ENCODE measurements around the gene NTSR1. TPM values are rescaled to one million over a fixed set of nuclear protein-coding genes. Genes with fewer than 3 reads are reported as not detected.

The NTSR1 gene
- total and polyA plus RNA-seq, 2 experiments from 2014 or later: 0.15 to 1.4 TPM

DNA sequence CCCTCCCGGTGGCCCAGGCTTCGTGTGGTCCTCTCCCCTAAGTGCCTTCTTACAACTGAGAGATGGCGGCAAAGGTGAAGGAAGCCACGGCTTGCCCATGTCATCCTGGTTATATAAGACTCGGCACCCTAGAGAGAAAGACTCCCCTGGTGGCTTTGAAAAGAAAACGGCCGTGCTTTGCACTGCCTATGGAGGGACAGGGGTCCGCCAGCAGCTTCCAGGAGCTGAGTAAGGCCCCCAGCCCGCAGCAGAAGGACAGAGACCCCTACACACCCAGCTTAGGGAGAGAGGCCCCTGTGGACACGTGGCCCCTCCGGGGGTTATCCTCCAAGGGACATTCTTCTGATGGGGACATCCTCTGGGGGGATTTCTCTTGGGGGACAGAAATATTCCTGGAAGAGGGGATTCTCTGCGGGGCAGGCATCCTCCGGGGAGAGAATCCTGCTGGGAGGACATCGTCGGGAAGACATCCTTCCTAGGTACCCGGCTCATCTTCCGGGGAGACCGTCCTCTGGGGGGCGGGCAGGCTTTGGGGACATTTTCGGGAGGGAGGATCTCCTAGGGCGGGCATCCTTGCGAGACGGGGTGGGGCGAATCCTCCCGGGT lies 95.5 kb downstream of the NTSR1 start (continued):
- TF ChIP-seq CREB1 (CRISPR knock-in tag; IDR thresholded peaks at IDR 0.05; ENCODE audit: low read depth) (no peak), NANOG (IDR thresholded peaks at IDR 0.05; ENCODE audit: borderline replicate concordance) (no peak), POLR2AphosphoS5 (IDR thresholded peaks at IDR 0.05; ENCODE audit: low read depth) (no peak), EZH2phosphoT487 (IDR thresholded peaks at IDR 0.05; ENCODE audit: unreplicated experiment) (no peak), EZH2 (IDR thresholded peaks at IDR 0.05; ENCODE audit: low read depth, unreplicated experiment) (no peak), JUNB (IDR thresholded peaks at IDR 0.05; ENCODE audit: unreplicated experiment) (no peak), ZNF114 (CRISPR knock-in tag; IDR thresholded peaks at IDR 0.05) (no peak)
- TF ChIP-seq, protein P1, sequence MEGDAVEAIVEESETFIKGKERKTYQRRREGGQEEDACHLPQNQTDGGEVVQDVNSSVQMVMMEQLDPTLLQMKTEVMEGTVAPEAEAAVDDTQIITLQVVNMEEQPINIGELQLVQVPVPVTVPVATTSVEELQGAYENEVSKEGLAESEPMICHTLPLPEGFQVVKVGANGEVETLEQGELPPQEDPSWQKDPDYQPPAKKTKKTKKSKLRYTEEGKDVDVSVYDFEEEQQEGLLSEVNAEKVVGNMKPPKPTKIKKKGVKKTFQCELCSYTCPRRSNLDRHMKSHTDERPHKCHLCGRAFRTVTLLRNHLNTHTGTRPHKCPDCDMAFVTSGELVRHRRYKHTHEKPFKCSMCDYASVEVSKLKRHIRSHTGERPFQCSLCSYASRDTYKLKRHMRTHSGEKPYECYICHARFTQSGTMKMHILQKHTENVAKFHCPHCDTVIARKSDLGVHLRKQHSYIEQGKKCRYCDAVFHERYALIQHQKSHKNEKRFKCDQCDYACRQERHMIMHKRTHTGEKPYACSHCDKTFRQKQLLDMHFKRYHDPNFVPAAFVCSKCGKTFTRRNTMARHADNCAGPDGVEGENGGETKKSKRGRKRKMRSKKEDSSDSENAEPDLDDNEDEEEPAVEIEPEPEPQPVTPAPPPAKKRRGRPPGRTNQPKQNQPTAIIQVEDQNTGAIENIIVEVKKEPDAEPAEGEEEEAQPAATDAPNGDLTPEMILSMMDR (conservative IDR thresholded peaks at IDR 0.05; ENCODE audit: low read depth in 2 of 2): no peak
- TF ChIP-seq, protein P2, sequence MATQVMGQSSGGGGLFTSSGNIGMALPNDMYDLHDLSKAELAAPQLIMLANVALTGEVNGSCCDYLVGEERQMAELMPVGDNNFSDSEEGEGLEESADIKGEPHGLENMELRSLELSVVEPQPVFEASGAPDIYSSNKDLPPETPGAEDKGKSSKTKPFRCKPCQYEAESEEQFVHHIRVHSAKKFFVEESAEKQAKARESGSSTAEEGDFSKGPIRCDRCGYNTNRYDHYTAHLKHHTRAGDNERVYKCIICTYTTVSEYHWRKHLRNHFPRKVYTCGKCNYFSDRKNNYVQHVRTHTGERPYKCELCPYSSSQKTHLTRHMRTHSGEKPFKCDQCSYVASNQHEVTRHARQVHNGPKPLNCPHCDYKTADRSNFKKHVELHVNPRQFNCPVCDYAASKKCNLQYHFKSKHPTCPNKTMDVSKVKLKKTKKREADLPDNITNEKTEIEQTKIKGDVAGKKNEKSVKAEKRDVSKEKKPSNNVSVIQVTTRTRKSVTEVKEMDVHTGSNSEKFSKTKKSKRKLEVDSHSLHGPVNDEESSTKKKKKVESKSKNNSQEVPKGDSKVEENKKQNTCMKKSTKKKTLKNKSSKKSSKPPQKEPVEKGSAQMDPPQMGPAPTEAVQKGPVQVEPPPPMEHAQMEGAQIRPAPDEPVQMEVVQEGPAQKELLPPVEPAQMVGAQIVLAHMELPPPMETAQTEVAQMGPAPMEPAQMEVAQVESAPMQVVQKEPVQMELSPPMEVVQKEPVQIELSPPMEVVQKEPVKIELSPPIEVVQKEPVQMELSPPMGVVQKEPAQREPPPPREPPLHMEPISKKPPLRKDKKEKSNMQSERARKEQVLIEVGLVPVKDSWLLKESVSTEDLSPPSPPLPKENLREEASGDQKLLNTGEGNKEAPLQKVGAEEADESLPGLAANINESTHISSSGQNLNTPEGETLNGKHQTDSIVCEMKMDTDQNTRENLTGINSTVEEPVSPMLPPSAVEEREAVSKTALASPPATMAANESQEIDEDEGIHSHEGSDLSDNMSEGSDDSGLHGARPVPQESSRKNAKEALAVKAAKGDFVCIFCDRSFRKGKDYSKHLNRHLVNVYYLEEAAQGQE (IDR thresholded peaks at IDR 0.05; ENCODE audit: unreplicated experiment): no peak

DNA sequence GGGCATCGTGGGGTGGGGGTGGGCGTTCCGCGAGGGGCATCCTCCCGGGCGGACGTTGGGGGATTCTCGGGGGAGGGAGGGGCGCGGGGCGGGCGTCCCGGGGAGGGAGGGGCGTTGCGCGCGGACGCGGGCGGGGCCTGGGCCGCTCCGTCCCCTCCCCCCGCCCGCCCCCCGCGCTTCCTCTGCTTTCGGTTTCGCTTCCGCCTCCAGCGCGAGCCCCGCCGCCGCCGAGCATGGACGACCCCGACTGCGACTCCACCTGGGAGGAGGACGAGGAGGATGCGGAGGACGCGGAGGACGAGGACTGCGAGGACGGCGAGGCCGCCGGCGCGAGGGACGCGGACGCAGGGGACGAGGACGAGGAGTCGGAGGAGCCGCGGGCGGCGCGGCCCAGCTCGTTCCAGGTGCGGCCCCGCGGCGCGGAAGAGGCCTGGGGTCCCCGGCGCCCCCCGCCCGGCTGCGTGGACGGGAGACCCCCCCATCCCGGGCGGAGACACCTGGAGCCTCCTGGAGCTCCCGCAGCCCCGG lies 96.1 kb downstream of the NTSR1 start, which contains the start of gene OGFR:
TSS of gene OGFR (plus strand) at position 209 of the 528 bp plus-strand sequence. CDS start at position 234, 25 bp downstream.
- Mint-ChIP-seq H3K36me3 (ENCODE audit: low read depth) (peaks cover 20% of the 10 kb centered on the region), H3K27me3 (ENCODE audit: insufficient read depth, low read depth, poor library complexity) (peaks cover 36% of the 10 kb centered on the region), H3K4me3 (peak within 1 kb of the TSS; percentile 88), H3K9me3 (no peaks in the 10 kb centered on the region), H3K27ac (no peak within 1 kb of the TSS), H3K4me1 (peaks cover 9% of the 10 kb centered on the region; the same call in 1 of the 3 replicates)
- Histone ChIP-seq H3K27ac (ENCODE audit: low read depth) (no peak within 1 kb of the TSS), H3K4me2 (peak within 1 kb of the TSS; percentile 88), H3K9me2 (ENCODE audit: insufficient read depth) (no peaks in the 10 kb centered on the region), H3F3A (replicated peaks; ENCODE audit: low read depth) (peaks cover 12% of the 10 kb centered on the region; the same call in 1 of the 2 replicates), H3K4me3 (peak within 1 kb of the TSS; percentile 76), H2AFZ (peak within 1 kb of the TSS; percentile 90), H3K4me1 (ENCODE audit: insufficient read depth) (peaks cover 10% of the 10 kb centered on the region; the same call in 1 of the 2 replicates), H3K79me2 (replicated peaks; ENCODE audit: insufficient read depth) (peaks cover 9% of the 10 kb centered on the region; the same call in 1 of the 2 replicates), H4K20me1 (replicated peaks; ENCODE audit: insufficient read depth) (peaks cover 11% of the 10 kb centered on the region), H3K36me3 (ENCODE audit: insufficient read depth) (peaks cover 7% of the 10 kb centered on the region; the same call in 1 of the 2 replicates), H3K27me3 (ENCODE audit: insufficient read depth) (peaks cover 8% of the 10 kb centered on the region; the same call in 1 of the 2 replicates)
- TF ChIP-seq, protein P3, sequence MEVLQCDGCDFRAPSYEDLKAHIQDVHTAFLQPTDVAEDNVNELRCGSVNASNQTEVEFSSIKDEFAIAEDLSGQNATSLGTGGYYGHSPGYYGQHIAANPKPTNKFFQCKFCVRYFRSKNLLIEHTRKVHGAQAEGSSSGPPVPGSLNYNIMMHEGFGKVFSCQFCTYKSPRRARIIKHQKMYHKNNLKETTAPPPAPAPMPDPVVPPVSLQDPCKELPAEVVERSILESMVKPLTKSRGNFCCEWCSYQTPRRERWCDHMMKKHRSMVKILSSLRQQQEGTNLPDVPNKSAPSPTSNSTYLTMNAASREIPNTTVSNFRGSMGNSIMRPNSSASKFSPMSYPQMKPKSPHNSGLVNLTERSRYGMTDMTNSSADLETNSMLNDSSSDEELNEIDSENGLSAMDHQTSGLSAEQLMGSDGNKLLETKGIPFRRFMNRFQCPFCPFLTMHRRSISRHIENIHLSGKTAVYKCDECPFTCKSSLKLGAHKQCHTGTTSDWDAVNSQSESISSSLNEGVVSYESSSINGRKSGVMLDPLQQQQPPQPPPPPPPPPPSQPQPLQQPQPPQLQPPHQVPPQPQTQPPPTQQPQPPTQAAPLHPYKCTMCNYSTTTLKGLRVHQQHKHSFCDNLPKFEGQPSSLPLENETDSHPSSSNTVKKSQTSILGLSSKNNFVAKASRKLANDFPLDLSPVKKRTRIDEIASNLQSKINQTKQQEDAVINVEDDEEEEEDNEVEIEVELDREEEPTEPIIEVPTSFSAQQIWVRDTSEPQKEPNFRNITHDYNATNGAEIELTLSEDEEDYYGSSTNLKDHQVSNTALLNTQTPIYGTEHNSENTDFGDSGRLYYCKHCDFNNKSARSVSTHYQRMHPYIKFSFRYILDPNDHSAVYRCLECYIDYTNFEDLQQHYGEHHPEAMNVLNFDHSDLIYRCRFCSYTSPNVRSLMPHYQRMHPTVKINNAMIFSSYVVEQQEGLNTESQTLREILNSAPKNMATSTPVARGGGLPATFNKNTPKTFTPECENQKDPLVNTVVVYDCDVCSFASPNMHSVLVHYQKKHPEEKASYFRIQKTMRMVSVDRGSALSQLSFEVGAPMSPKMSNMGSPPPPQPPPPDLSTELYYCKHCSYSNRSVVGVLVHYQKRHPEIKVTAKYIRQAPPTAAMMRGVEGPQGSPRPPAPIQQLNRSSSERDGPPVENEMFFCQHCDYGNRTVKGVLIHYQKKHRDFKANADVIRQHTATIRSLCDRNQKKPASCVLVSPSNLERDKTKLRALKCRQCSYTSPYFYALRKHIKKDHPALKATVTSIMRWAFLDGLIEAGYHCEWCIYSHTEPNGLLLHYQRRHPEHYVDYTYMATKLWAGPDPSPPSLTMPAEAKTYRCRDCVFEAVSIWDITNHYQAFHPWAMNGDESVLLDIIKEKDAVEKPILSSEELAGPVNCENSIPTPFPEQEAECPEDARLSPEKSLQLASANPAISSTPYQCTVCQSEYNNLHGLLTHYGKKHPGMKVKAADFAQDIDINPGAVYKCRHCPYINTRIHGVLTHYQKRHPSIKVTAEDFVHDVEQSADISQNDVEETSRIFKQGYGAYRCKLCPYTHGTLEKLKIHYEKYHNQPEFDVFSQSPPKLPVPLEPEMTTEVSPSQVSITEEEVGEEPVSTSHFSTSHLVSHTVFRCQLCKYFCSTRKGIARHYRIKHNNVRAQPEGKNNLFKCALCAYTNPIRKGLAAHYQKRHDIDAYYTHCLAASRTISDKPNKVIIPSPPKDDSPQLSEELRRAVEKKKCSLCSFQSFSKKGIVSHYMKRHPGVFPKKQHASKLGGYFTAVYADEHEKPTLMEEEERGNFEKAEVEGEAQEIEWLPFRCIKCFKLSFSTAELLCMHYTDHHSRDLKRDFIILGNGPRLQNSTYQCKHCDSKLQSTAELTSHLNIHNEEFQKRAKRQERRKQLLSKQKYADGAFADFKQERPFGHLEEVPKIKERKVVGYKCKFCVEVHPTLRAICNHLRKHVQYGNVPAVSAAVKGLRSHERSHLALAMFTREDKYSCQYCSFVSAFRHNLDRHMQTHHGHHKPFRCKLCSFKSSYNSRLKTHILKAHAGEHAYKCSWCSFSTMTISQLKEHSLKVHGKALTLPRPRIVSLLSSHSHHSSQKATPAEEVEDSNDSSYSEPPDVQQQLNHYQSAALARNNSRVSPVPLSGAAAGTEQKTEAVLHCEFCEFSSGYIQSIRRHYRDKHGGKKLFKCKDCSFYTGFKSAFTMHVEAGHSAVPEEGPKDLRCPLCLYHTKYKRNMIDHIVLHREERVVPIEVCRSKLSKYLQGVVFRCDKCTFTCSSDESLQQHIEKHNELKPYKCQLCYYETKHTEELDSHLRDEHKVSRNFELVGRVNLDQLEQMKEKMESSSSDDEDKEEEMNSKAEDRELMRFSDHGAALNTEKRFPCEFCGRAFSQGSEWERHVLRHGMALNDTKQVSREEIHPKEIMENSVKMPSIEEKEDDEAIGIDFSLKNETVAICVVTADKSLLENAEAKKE (CRISPR knock-in tag; IDR thresholded peaks at IDR 0.05): no peak
- TF ChIP-seq EZH2phosphoT487 (IDR thresholded peaks at IDR 0.05; ENCODE audit: unreplicated experiment) (no peak), POLR2AphosphoS5 (IDR thresholded peaks at IDR 0.05; ENCODE audit: low read depth) (peak; percentile 64; the same call in 1 of the 2 replicates)
- DNase-seq (ENCODE audit: low spot score) (peak; percentile 71), ATAC-seq (peak; percentile 17)

Data from GM23338 (cell line).